Measurements from ENCODE around the gene KLHL36. TPM values are rescaled to one million over a fixed set of nuclear protein-coding genes. Genes with fewer than 3 reads are reported as not detected.

The KLHL36 gene
- total RNA-seq = 62.6 and 72.7 TPM in 2 replicates

DNA sequence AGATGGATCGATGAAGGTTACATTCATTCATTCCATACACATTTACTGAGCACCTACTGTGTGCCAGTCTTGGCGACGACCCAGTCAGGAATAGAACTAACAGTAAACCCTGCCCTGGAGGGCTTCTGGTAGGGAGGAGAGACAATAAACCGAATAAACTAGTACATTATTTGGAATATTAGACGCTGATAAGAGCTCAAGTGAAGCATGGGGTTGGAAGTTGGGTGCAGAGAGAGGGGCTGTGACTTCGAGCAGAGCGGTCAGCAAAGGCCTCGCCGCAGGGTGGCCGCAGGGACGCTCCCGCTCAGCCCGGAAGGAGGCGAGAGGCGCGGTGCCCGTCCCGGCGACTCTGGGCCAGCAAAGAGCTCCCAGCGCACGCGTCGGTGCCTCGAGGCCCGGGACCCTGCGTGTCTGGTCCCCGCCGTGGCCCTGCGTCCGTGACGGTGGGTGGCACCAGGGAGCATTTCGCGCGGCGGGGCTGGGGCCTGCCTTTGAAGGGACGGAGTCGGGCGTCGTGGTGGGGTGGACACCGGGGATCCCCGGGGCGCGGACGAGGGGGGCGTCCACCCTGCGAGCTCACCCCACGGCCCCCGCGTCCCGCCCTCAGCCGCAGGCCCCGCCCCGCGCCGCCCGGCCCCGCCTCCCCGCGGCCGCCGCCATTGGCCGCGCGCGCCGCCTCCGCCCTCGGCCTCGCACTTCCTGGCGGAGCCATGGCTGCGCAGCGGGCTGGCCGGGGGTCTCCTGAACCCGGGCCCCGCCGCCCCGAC, at the start of gene KLHL36:
Gene KLHL36 (plus strand): TSS at position 684 of the 767 bp plus-strand sequence. CDS start 2,357 bp downstream, outside the sequence.
- peak within 1 kb of the TSS; percentile 90 for H3K27ac Mint-ChIP-seq
- peak within 1 kb of the TSS; percentile 87 for H3K4me3 Mint-ChIP-seq
- TF ChIP-seq, protein P1, sequence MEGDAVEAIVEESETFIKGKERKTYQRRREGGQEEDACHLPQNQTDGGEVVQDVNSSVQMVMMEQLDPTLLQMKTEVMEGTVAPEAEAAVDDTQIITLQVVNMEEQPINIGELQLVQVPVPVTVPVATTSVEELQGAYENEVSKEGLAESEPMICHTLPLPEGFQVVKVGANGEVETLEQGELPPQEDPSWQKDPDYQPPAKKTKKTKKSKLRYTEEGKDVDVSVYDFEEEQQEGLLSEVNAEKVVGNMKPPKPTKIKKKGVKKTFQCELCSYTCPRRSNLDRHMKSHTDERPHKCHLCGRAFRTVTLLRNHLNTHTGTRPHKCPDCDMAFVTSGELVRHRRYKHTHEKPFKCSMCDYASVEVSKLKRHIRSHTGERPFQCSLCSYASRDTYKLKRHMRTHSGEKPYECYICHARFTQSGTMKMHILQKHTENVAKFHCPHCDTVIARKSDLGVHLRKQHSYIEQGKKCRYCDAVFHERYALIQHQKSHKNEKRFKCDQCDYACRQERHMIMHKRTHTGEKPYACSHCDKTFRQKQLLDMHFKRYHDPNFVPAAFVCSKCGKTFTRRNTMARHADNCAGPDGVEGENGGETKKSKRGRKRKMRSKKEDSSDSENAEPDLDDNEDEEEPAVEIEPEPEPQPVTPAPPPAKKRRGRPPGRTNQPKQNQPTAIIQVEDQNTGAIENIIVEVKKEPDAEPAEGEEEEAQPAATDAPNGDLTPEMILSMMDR (IDR thresholded peaks at IDR 0.05) = no peak
- CTCF ChIA-PET = interaction anchor here (0.8 kb wide), 1 partner anchor 21 kb away, joined by 3 read pairs; no protein-coding TSS in a partner anchor
- H3K4me1 Mint-ChIP-seq = peaks cover 50% of the 10 kb centered on the region
- no peaks in the 10 kb centered on the region for H3K9me3 Mint-ChIP-seq
- ATAC-seq (ENCODE audit: low read depth) (peak; percentile 91), DNase-seq (peak; percentile 87)
- peaks cover 28% of the 10 kb centered on the region for H3K36me3 Mint-ChIP-seq (ENCODE audit: low read depth)
- no peaks in the 10 kb centered on the region for H3K27me3 Mint-ChIP-seq
- POLR2A ChIA-PET = interaction anchor here (0.6 to 1.9 kb wide), 9 partner anchors 16 to 134 kb away, joined by 3 to 12 read pairs (median 7); no protein-coding TSS in a partner anchor
- intact Hi-C loops (cut with micrococcal nuclease) = loop anchor here (2.0 kb wide), 1 partner anchor 53 kb away; no protein-coding TSS in a partner anchor

DNA sequence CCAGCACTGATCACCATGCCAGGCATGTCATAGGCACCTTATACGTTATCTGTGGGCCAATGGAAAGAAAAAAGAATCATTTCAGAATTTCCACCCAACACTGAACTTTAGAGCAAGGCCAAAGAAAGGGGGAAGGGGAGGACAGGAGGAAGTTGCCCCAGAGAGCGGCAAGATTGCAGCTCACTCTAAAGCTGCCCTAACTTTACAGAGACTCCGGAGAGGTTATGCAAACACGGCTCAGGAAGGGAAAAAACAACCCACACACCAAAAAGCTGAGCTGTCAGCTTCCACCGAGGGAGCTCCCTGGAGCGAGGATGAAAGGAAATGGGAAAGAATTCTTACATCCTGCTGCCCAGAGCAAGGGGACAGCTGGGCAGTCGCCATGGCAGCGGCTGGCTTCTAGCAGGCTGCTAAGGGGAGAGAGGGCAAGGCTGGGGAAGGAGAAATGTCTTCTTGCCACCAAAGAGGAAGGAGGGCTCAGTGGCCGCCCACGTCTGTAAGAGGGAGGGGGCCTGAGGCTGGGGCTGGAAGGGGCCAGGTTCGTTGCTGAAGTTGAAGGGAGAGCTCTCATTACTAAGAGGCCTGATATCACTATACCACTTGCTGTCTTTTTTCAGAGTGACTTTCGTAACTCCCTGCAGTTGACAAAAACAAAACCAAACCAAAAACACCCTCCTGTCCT, 48.6 kb upstream of the KLHL36 start:
- Mint-ChIP-seq H3K4me1 (peaks cover 94% of the 10 kb centered on the region), H3K9me3 (no peaks in the 10 kb centered on the region), H3K36me3 (ENCODE audit: low read depth) (peaks cover 25% of the 10 kb centered on the region), H3K27ac (peak overlapping the region; percentile 97), H3K4me3 (peak overlapping the region; percentile 82), H3K27me3 (no peaks in the 10 kb centered on the region)
- POLR2A ChIA-PET = interaction anchor here (0.6 to 12.5 kb wide), 16 partner anchors 8 to 484 kb away, joined by 3 to 333 read pairs (median 9); partner anchors contain the start of genes COTL1 and KLHL36
- DNase-seq = peak; percentile 55
- TF ChIP-seq, protein P1 (IDR thresholded peaks at IDR 0.05) = no peak
- ATAC-seq (ENCODE audit: low read depth) = peak; percentile 40
- CTCF ChIA-PET = interaction anchor here (0.8 to 4.2 kb wide), 9 partner anchors 14 to 127 kb away, joined by 3 to 17 read pairs (median 4); no protein-coding TSS in a partner anchor
- intact Hi-C loops (cut with micrococcal nuclease) = loop anchor here (1.0 to 10.0 kb wide), 5 partner anchors 9 to 1155 kb away; partner anchors contain the start of genes C16orf74 and COTL1

DNA sequence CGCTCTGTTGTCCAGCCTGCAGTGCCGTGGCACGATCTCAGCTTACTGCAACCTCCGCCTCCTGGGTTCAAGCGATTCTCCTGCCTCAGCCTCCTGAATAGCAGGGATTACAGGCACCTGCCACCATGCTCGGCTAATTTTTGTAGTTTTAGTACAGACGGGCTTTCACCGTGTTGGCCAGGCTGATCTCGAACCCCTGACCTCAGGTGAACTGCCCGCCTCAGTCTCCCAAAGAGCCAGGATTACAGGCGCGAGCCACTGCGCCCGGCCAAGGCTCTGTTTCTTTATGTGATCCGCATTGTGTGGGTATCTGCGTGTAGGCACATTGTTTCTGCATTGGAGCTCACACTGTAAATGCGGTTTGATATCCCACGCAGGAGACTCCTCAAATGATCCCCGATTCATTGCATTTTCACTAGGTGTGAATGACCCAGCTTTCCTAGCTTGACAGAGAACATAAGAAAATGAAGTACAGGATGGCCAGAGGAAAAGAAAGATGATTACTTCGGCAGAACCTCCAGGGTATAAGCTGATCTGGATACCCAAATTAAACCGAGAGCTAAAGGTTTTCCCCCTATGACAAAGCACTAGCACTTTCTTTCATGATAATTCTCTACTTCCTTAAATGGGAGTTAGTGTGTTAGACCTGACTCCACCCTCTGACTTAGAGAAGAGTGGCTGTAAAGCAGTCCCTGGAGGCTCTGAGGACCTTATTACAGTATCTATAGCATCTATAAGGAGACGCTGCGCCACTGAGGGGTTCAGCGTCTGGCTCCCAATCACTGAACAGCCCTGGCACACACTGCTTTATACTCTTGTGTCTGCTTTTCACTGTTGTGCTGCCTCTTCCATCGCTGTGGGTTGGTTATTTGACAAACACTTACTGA, 47.7 kb upstream of the KLHL36 start:
- no peaks in the 10 kb centered on the region for H3K9me3 Mint-ChIP-seq
- CTCF ChIA-PET = interaction anchor here (0.8 to 4.2 kb wide), 8 partner anchors 15 to 138 kb away, joined by 3 to 17 read pairs (median 4); no protein-coding TSS in a partner anchor
- peak overlapping the region; percentile 82 for H3K4me3 Mint-ChIP-seq
- H3K36me3 Mint-ChIP-seq (ENCODE audit: low read depth) = peaks cover 22% of the 10 kb centered on the region
- POLR2A ChIA-PET = interaction anchor here (0.7 to 12.5 kb wide), 17 partner anchors 8 to 709 kb away, joined by 3 to 333 read pairs (median 9); partner anchors contain the start of genes COTL1 and MBTPS1
- no peaks in the 10 kb centered on the region for H3K27me3 Mint-ChIP-seq
- TF ChIP-seq, protein P1 (IDR thresholded peaks at IDR 0.05) = no peak
- peak overlapping the region; percentile 97 for H3K27ac Mint-ChIP-seq
- ATAC-seq (ENCODE audit: low read depth) (peak; percentile 70), DNase-seq (no peak)
- intact Hi-C loops (cut with micrococcal nuclease) = loop anchor here (1.0 to 10.0 kb wide), 3 partner anchors 8 to 1154 kb away; partner anchors contain the start of gene C16orf74
- peaks cover 95% of the 10 kb centered on the region for H3K4me1 Mint-ChIP-seq

DNA sequence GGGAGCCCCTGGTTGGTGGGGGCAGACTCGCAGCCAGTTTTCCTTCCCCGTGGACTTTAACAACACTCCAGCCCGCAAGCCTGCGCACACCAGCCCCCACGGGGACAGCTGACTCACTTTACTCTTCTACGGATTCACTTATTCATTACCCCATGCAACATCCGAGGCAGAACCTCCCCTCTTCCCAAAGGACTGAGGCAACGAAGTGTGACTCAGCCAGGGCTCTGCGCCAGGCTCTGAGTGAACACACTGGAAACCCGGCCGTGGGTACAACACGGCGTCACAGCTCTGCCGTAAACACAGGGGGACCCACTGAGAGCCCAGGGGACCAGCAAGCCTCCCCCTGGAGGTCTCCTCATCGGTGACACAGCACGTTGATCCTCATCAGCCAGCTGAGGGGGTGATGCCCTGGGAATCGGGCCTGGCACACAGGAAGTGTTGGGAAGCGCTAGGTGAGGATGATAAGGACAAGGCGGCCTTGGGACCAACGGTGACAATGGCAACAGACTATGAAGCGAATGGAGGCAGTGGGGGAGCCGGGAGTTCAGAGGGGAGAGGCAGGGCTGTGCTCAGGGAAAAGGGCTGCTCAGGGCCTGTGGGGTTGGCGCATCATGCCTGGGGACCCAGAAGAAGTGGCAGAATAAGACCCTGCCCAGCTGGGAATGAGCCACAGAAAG, 45.0 kb upstream of the KLHL36 start:
- DNase-seq (no peak), ATAC-seq (ENCODE audit: low read depth) (no peak)
- peaks cover 95% of the 10 kb centered on the region for H3K4me1 Mint-ChIP-seq
- no peaks in the 10 kb centered on the region for H3K27me3 Mint-ChIP-seq
- CTCF ChIA-PET = interaction anchor here (0.8 kb wide), 1 partner anchor 95 kb away, joined by 3 read pairs; no protein-coding TSS in a partner anchor
- TF ChIP-seq, protein P1 (IDR thresholded peaks at IDR 0.05) = no peak
- intact Hi-C loops (cut with micrococcal nuclease) = loop anchor here (10.0 kb wide), 1 partner anchor 1152 kb away; the partner anchor contains the start of gene C16orf74
- H3K27ac Mint-ChIP-seq = peak overlapping the region; percentile 97
- no peaks in the 10 kb centered on the region for H3K9me3 Mint-ChIP-seq
- POLR2A ChIA-PET = interaction anchor here (0.6 to 12.5 kb wide), 11 partner anchors 10 to 1153 kb away, joined by 3 to 333 read pairs (median 5); partner anchors contain the start of gene COTL1
- peaks cover 21% of the 10 kb centered on the region for H3K36me3 Mint-ChIP-seq (ENCODE audit: low read depth)
- H3K4me3 Mint-ChIP-seq = peak overlapping the region; percentile 76
